HG02981 (cell line): Measurements from ENCODE around the gene GPR132.

Experiments used
- ATAC-seq: cut with Tn5 transposase; IDR thresholded peaks from one replicate; pipeline ENCODE4 v1.9.1; 2021; ENCODE audit warnings: mild to moderate bottlenecking, moderate library complexity; ENCODE audit not compliant: unreplicated experiment

GPR132 gene

GRCh38 chr14:105005929-105006830 lies 59.0 kb downstream of the GPR132 start:
- no peak for ATAC-seq

- ATAC-seq, result no peak
Observed at GRCh38 chr14:105005329-105005928, 59.8 kb downstream of the GPR132 start.
